ENCODE data around the gene IL20.

IL20 gene, protein sequence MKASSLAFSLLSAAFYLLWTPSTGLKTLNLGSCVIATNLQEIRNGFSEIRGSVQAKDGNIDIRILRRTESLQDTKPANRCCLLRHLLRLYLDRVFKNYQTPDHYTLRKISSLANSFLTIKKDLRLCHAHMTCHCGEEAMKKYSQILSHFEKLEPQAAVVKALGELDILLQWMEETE

DNA sequence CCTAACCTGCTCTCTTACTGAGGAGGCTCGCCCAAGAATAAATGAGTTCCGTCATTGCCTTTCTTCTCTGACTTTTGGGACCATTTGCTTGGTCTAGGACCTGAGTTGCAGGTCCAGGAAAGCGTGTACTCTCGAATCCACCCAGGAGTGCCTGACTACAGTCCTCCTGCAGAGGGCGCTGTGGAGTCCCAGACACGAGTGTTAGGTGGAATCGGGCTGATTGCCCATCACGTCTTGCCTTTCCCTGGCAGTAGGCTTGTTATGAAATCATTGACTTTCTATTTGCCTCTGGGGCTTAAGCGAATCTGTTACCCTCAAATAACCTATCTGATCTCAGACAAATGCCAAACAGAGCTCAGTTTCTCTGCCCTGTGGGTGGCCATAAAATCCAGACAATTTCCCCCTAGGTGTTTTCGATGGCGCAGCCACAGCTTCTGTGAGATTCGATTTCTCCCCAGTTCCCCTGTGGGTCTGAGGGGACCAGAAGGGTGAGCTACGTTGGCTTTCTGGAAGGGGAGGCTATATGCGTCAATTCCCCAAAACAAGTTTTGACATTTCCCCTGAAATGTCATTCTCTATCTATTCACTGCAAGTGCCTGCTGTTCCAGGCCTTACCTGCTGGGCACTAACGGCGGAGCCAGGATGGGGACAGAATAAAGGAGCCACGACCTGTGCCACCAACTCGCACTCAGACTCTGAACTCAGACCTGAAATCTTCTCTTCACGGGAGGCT, at the start of gene IL20:
TSS of gene IL20 (plus strand) at position 685 of the 733 bp plus-strand sequence. CDS start 230 bp downstream, outside the sequence.
- DNase-seq: peak; percentile 5

DNA sequence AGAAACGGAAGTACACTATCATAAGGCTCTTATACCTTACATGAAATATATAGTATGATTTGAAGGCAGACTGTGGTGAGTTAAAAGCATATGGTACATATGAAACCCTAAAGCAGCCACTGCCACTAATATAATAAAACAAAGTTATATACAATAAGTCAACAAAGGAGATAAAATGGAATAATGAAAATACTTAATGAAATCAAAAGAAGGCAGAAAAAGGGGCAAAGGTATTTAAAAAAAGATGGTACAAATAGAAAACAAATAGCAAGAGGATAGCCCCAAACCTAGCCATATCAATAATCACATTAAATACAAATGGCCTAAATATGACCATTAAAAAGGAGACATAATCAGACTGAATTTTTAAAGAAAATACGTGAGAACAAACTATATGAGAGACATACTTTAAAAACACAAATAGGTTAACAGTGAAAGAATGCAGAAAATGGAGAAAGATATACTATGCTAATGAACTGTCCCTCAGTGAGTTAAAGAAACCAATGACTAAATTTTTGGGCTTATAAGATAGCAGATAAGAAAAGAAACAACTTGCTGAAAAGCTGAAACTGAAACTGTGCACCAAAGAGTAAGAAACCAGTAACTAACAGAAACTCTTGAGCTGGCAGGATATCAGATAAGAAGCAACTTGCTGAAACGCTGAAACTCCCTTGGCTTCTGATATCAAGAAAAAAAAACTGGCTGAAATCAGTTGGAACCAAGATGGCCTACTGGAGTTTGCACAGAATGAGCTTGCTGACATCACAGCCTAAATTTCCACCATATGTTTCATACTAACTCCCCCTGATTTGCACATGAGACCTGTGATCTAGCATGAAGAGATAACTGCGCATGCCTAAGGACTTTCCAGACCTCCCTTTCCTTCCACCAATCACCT, 48.8 kb upstream of the IL20 start:
- DNase-seq: no peak

DNA sequence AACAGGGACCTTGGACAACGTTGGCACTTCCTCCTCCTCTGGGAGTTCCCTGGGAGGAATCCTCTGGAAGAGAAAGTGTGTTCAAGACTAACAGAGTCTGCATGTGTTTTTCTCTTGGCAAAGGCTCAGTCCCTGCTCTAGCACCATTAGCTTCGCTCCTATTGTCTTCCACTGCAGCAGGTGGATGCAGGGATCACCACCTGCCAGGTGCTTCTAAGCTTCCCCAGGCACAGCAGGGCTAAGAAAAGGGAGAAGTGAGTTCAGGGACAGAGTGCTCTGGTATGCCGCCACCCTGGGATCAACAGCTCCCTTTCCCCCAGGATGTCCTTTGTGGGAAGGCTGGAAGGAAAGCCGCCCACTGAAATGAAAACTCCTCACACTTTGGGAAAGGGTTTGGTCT, 43.9 kb upstream of the IL20 start:
- DNase-seq: peak; percentile 35

DNA sequence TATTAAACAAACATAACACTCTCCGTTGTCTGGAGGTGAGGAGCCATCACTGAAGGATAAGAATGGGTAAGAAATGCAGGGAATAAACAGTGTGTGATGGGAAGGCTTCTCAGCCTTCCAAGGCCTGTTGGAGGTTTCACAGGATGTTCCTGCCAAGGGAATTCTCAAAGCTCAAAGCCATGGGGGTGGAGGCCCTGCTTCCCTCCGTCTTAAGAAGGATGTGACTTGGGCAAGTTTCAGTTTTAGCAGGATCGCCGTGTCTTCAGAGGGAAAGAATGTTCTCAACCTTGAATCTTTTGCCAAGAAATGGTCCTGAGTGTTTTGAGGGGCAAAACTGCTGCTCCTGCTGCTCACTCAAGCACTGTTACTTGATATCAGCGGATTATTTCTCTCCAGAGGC, 41.7 kb upstream of the IL20 start:
- DNase-seq: no peak

DNA sequence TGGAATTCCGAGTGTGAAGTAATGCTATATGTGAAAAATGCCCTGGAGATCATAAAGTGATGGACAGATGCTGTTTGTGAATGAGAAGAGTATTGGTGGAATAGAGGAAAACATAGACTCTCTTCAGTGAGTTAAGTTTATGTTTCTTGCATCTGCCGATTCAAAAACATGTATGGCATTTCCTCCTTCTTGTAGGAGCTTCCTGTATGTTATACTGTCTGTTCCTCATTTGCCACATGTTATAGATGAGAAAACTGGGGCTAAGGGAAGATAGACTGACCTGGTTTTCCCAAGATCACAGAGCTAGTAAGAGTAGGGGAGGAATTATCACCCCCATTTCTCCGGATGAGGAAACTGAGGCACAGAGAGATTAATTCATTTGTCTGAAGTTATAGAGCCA, 41.1 kb upstream of the IL20 start:
- DNase-seq: no peak

DNA sequence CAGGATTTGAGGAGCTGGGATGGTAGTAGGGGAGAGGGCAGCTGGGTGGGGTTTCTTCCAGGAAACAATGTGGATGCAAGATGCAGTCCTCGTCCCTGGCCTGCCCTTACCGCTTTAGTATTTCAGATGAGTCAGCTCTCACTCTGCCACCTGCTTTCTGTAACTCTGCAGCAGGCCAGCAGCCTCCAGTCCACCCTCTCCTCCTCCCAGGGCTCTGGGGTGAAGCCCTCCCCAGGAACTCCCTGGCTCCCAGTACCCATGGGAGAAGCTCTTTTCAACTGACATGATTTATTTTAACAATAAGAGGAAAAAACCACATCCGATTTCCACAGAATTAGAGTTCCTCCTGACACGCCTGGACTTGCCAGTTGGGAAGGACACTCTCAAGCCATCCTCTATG, 39.0 kb upstream of the IL20 start:
- DNase-seq: no peak

DNA sequence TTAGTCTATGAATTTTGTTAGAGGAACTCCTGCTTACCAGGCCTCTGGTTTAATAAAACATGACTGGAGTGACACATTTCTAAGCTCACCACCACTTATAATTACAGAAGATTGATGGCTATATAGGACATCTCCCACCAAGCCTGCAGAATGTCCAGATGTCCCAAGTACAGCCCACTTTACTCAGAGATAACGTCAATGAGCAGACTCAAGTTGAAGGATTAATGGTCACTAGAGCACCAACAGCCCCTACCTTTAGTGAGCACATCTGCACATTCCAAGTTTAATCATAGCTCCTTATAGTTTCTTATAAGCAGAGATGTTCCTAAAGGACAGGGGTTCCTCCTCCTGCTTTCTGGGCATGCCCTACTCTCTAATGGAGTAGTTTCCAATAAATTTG, 37.4 kb upstream of the IL20 start:
- no peak for DNase-seq

DNA sequence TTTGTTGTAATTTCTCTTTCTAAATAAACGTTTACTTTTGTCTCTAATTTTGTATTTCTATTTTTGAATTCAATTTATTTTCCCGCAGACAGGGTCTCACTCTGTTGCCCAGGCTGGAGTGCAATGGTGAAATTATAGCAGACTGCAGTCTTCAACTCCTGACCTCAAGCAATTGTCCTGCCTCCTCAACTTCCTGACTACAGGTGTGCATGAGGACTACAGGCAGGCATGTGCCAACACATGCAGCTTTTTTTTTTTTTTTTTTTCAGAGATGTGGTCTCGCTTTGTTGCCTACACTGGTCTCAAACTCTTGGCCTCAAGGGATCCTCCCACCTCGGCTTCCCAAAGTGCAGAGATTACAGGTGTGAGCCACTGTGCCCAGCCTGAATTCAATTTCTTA, 36.7 kb upstream of the IL20 start:
- no peak for DNase-seq

DNA sequence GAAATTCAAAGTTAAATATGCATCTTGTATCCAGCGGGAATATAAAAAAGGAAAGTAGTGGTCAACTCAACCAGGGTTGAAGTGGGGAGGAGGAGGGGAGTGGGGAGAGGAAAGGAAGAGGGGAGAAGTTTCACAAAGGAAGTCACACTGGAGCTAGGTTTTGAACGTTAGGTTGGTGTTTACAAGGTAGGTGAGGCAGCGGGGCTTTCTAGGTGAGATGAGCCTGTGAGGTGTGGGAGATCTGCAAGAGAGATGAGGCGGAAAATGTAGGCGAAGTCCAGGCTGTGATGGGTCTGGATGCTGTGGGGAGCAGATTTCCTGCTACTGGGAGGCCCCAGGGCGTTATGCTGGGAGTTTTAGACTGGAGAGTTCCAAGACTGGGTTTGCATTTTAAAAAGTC, 36.1 kb upstream of the IL20 start:
- DNase-seq: no peak

DNA sequence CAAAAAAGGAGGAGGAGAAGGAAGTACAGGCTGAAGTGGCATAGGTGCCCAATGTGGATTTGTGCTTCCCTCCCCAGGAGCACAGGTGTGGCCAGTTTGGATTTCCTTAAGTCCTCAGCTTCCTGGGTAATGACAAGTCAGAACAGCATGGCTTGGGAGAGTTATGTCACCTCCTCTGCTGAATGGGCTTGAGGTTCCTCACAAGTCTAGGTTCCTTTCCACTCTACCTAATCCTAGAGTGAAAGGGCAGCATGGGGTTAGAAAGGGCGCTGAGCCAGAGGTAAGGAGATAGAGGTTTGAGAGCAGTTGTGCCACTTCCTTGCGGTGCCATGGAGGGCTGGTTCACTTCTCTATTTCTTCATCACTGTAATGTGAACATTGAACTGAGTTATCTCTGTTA, 35.5 kb upstream of the IL20 start:
- DNase-seq: no peak

DNA sequence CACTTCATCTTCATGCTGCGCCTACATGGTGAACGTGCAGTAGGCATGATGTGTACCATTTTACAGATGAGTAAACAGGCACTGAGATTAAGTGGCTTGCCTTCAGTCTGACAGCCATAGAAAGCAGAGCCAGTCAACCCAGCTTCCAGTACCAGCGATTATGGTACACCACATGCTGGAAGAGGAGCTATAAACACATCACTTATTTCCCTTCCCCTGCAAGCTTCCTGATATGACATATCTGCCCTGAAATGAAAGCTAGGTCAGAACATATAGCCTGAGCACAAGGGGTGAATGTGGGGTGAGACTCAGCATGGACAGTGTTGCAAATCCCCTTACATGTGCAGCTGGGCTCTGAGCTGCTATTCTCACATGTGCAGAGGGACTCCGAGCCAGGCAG, 33.8 kb upstream of the IL20 start:
- DNase-seq: no peak

DNA sequence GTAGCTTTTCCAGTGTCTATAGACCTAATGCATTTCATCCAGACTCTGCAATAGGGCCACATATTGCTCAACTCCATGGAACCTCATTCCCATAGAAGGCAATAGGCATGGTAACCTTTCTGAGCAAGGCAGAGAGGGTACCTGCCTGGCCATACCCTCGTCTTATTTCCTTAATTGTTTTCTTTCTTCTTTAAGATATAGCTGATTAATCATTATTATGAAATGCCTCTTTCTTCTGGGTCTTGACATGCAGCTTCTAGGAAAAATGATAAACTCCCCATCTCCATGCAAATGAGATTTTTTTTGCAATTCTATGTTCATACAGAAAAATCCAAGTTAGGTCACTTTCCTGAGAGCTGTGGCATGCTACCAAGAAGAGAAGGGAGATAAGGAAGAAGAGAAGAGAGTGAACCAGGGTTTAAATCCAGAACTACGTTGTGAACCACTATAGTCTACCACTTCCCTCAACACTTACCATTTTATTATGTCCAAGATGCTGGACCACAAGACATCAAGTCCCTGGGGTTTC, 33.0 kb upstream of the IL20 start:
- no peak for DNase-seq

DNA sequence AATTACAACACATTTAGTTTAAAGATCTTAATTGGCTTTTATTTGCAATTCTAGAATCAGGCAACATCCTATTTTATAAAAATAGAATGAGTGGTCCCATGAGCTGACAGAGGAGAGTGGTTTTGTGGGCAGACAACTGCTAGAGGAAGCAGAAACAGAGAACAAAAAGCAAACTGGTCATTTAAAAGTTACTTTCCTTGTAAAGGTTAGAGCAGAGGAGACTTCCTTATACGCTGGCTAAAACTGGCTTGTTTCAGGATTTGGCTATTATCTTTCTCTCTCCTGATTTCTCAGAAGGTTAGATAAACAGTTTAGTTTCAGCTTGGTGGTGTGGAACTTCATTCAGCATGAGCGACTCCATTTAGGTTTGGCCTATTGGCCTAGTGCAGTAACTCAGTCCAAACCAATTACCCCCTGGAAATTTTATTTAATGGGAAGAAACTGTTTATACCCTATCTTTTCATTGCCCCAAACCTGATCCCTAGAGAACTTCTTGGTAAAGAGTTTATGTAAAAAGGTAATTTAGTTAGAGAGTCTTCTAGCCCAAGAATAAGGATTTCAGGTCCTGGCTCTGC, 32.2 kb upstream of the IL20 start:
- DNase-seq: no peak

DNA sequence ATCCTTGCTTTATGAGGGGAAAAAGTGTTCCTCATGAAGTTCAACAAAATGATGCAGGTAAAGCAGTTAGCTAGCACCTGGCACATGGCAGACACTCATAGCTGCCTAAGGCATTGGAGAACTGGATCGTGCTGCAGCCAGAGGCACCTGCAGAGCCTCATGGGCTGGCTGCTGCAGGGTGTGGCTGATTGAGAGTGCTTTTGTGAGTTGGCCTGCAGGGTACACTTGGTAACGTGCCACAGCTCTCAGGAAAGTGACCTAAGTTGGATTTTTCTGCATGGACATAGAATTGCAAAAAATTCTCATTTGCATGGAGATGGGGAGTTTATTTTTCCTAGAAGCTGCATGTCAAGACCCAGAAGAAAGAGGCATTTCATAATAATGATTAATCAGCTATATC, 31.6 kb upstream of the IL20 start:
- DNase-seq: peak; percentile 15

DNA sequence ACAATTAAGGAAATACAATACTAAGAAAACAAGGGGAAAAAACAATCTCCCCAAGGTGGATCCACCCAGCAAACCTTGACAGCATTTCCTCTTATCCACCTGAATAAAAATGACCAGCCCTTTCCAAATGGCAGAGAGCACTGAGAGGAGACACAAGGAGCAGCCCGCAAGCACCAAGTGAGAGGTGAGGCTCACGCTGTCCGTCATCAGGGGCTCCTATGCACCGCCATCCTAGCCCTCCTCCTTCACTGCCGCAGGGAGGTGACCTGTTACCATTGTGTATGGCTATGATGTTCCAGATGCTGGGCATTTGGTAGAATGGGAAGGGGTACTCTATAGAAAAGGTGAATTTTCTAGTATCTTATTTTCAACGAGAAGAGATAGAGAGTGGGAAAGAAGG, 31.2 kb upstream of the IL20 start:
- DNase-seq: no peak

DNA sequence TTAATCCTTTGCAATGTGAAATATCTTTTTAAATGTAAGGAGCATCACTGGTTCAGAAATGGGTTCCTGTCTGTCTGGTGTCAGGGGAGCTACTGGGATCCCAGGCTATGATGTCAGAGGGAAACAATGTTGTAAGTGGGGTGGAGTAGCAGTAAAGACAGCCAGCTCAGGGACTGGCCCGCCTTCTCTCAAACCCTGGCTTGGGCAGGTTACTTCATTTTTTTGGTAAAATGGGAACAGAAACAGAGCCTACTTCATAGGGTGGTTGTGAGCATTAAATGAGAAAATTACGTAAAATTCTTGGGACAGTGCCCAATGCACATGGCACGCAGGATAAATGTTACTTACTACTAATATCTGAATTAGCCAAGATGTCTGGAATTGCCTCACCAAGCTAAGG, 30.7 kb upstream of the IL20 start:
- DNase-seq: no peak

DNA sequence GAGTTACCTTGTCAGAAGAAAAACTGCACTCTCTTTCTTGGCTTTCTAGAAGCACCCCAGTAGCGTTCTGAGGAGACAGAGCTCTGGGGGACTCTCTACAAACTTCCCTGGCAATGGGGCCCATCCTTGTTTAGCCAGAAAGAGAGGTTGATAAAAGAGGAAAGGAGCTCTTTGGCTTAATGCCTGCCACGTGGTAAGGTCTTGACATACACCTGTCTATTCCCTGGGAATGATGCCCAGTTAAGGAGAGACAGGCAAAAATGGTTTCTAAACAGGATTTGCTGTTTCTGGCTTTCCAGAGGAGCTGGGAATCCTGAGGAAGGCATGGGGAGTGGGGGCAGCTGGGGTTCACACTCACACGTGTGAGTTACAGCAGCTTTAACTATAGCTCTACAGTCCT, 30.2 kb upstream of the IL20 start:
- DNase-seq: no peak

DNA sequence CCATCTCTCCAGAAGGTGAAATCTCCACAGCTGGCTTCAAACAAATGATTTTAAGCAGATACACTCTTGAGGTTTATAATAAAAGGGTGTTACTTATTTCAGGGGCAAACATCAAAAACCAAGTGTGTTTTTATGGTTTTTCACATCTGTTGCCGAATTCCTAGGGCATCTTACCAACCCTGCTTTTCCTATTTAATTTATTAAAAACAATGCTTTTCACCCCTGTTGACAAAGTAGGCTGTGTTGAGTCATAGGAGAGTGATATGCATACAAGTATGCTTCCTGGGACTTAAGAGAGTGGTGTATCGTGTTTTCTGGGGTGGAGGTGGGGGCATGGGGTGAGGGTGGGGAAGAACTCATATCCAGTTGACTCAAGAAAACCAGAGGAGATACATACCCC, 29.3 kb upstream of the IL20 start:
- DNase-seq: no peak

DNA sequence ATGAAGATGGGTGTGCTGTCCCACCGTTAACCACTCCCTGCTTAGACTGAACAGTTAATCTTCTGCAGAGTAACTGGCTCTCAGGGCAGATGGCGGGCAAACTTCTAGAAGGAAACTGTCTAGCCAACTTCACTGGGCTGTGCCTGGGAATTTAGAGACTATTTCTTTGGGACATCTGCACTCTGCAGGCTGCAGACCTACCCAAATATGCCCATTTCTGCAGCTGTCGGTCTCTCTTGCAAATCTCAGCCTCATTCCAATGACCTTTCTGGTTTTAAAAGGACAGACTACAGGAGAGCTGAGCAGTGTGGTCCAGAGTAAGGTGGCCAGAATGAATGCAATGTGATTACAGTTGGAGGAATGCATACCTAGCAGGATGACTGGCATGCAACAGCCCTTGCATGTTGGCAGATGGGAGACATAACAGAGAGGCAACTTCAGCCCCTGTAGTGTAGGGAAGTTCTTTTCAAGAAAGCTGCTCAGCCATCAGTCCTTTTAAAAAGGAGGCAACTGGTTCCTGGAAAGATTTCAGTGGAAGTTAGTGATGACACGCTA, 26.3 kb upstream of the IL20 start:
- DNase-seq: no peak

DNA sequence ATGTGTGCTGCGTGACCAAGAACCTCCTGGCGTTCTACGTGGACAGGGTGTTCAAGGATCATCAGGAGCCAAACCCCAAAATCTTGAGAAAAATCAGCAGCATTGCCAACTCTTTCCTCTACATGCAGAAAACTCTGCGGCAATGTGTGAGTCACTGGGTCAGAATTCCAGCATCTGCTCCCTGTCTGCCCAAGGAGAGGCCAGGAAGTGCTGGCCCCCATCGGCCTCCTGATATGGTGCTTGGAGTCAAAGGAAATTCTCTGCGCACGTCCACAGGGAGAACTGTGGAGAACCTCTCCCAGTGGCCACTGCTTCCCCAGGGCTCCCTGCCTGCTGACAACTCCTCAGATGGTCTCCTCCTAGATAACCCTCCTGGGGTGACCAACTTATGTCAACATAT, 25.6 kb upstream of the IL20 start:
- no peak for DNase-seq

DNA sequence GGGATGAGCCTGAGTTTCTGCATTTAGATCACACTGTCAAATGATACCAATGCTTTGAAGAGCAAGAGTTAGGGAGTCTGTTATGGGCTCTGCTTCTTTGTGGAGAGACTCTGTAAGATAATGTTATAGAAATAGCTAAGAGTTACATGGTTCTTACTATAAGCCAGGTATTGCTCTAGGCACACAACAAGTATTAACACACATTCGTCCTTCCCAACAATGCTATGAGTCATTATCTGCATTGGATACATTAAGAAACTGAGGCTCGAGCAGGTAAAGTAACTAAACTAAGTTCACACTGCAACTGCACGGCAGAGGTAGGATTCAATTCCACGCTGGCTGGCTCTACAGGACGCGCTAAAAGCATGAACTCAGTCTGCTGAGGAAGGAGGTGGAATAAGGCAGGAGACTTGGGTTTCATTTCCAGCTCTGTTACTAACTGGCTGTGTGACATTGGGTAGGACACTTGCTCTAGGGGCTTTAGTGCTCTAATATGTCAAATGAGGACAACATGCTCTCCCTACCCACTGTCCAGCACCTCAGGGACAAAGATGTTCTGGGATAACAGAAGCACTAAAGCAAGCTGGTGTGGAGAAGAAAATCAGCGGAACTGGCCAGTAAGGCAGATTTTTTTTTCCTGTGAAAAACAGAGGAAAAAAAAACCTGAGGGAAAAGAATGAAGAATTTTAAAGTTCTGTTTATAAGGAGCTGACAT, 23.7 kb upstream of the IL20 start:
- DNase-seq: no peak

DNA sequence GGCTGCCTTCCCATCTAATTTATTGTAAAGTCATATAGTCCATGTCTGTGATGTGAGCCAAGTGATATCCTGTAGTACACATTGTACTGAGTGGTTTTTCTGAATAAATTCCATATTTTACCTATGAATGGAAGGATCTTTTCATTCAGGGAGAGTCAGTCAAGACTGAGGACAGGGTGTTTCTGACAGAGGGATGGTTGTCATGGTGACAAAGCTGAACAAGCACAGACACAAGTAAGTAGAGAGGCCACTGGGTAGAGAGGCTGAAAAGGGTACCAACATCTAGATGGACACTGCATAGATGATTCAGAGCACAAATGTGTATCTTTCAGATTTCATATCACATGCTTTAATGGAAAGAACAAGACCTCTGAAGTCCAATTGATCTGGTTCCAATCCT, 22.6 kb upstream of the IL20 start:
- no peak for DNase-seq
